GM18519 (cell line): ENCODE results near the gene PCBP3.
"Not testable (repeated sequence)": the region's sequence is repeated elsewhere in the genome, so short reads cannot be mapped to it uniquely, and the experiment has no call there.

Source experiments
- ATAC-seq: cut with Tn5 transposase; IDR thresholded peaks from one replicate; pipeline ENCODE4 v1.9.1; 2021; ENCODE audit warnings: mild to moderate bottlenecking, moderate library complexity; ENCODE audit not compliant: unreplicated experiment, low FRiP score

Gene PCBP3

DNA sequence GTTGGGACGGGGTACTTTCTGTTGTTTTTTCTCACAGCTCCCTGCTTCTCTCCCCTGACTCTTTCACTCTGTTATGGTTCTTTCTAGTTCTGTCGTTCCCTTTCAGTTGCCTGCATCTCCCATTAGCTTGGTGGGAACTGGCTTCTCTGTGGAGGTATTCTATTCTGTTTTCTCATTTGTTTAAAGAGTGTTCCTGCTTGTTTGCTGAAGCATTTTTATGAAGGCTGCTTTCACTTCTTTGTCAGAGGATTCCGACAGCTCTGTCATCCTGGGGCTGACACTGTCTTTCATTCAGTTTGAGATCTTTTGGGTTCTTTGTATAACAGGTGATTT, 242.0 kb downstream of the PCBP3 start:
- no peak for ATAC-seq

GRCh38 chr21:45885930-45886601, 242.5 kb downstream of the PCBP3 start:
- ATAC-seq, result not testable (repeated sequence)

- no peak for ATAC-seq
These were observed 243.1 kb downstream of the PCBP3 start for GRCh38 chr21:45886610-45887026.

- ATAC-seq, result no peak
These were observed 243.6 kb downstream of the PCBP3 start for GRCh38 chr21:45887120-45887611.

DNA sequence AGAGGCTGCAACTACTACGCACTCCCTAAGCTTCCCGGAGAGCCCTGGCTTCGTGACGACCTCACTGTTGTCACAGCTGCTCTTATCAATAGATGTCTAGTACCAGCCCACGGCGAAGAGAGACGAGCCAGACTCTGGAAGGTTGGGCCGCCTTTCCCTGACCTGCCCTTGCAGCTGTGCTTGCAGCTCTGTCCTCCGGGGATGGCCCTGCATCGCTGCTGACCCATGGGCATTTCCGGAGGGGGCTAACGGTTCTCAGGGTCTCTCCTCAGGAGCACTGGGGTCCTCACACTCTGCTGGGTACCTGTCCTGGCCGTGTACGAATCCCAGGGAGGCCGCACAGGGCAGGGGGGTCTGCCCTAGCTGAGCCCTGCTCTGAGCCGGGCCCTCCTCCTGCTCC, 244.3 kb downstream of the PCBP3 start:
- no peak for ATAC-seq

DNA sequence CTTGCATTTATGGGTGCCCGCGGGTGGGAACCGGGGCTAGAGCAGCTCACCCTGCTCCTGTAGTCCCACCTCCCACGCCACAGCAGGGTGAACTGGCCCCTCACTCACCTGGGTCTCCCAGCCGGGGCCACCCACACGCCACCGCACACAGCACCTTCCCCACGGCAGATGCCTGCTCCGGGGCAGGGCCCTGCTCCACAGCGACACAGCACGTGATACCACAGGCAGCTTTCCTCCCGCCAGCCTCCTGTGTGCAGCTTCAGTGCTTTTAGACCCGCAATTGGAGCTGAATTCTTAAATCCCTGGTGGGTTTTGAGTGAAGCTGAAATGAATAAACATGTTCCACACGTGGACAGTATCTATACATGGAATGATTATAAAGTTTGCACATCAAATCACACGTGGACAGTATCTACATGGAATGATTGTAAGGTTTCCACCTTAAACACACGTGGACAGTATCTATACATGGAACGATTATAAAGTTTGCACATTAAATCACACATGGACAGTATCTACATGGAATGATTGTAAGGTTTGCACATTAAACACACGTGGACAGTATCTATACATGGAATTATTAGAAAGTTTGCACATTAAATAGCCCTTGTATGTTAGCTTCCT, 245.0 kb downstream of the PCBP3 start:
- no peak for ATAC-seq

- no peak for ATAC-seq
These were observed 245.7 kb downstream of the PCBP3 start for GRCh38 chr21:45889256-45889655.

DNA sequence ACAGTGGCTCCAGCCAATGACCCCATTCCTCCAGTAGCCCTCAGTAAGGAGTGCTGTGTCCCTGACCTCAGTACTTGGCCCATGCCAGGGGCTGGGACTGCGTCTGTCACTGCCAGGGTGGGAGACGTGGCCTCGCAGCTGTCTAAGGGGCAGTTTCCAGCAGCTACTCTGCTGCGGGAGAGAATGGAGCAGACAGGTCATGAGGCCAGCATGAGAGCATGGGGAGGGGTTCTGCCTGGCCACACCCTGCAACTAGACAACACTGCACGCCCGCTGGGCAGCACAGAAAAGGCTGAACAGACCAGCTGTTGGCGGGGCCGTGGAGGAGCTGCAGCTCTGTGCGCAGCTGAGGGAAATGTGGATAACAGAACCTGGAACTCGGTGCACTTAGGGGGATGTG, 246.4 kb downstream of the PCBP3 start:
- ATAC-seq, result no peak

GRCh38 chr21:45891388-45892155, 248.0 kb downstream of the PCBP3 start:
- no peak for ATAC-seq

- ATAC-seq, result no peak
These were observed 248.8 kb downstream of the PCBP3 start for GRCh38 chr21:45892156-45892915.

DNA sequence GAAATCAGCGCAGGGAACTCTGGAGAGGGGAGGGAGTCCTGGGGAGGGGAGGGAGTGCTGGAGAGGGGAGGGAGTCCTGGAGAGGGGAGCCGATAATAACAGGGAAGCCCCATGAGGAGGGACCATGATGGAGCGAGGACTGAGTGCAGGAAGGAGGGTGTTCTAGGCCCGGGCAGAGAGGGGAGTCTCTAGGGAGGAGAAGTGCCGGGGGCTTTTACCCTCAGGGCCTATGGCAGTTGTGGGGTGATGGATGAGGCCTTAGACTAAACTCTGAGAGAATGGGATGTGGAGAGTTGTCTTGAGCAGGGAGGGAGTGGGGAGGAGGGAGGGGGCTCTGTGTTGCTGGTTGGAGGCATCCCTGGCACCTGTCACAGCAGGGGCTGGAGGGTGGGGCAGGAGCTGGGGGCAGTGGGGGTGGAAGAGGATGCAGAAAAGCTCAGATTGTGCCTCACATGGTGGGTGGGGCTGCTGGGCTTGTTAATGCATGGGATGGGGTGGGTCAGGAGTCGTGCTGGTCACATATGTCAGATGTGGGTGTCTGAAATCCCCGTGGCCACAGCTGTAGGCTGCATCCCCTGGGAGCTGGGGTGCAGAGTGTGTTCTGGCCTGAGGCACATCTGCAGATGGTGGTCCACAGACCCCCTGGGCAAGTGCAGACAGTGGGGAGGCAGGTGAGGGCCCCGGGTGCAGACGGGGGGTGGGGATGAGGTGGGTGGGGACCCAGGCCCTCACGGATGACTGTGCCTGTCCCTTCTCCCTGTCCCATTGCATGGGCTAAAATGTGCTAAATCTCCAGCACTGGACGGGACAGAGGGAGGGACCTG, 249.6 kb downstream of the PCBP3 start:
- ATAC-seq, result no peak

DNA sequence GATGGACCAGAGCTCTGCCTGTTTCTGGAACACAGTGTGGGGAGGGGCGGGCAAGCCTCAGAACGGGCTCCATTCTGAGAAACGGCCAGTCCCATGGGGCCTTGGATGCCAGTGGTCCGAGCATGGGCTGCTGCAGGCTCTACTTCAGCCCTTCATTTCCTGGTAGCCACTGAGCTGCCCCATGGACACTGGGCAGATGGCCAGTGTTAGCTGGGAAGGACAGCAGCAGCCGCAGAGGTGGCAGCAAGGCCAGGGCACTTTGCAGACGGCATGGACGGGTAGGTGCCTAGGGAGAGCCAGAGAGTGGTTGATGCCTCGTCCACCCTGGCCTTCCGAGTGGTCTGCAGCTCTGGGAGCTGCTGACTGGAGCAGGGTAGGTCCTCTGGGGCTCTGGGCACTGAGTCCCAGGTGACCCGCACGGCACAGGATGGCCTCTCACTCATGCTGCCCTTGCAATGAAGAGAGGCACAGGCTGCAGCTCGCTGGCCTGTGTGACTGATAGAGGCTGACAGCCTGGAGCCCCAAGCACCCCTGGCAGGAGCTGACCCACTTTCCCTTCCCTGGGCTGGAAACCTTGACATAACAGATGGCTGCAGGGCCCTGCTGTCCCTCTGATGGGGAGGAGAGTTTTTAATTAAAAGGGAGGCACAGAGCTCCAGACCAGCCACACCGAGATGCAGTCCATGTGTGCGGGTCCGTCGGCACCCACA, 250.4 kb downstream of the PCBP3 start:
- ATAC-seq, result no peak

GRCh38 chr21:45894450-45894825, 250.9 kb downstream of the PCBP3 start:
- ATAC-seq, result no peak

DNA sequence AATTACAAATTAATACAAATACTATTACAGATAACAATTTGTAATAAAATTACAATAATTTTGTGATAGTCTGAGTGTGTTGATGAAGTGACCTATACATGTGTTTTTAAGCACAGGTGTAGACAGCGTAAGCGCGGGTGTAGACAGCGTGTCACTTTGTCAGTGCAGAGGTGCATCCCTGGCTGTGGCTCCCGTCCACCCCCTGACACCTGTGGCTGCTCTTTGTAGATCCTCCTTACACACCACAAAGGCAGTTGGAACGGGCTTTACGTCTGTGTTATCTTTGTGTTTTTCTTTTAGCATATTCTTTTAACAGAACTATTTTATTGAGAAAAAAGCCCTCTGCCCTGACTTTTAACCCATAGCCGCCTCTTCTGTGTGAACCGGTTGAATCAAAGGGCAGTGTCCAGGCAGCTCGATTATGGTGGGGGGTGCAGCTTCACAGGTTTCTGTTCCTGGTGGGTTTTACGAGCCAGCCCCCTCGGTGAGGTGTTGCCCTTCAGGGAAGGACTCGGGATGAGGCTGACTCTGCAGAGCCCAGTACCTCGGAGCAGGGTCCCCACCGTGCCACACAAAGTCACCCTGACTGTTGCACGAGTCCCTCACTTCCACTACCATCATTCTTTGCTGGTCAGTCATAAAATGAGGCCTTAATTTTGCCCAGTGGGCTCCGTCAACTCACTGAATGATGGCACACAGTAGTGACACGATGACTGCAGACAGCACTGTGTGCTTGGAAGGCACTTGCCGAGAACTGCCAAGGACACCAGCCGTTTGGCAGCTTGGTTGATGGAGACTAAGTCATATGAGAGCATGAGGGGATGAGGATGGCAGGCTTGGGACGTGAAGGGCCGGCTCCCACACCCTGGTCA, 251.6 kb downstream of the PCBP3 start:
- ATAC-seq, result no peak

- ATAC-seq, result no peak
These were observed 252.3 kb downstream of the PCBP3 start for GRCh38 chr21:45895778-45896370.

DNA sequence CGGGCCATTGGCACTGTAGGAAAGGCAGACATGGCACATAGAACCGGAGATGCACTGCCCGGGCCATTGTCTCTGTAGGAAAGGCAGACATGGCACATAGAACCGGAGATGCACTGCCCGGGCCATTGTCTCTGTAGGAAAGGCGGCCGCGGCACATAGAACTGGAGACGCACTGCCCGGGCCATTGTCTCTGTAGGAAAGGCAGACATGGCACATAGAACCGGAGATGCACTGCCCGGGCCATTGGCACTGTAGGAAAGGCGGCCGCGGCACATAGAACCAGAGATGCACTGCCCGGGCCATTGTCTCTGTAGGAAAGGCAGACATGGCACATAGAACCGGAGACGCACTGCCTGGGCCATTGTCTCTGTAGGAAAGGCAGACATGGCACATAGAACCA, 252.9 kb downstream of the PCBP3 start:
- not testable (repeated sequence) for ATAC-seq

GRCh38 chr21:45897191-45898027, 253.9 kb downstream of the PCBP3 start:
- no peak for ATAC-seq
